GM21717 (cell line): ENCODE results near the gene PJVK.
"Not testable (repeated sequence)": the region's sequence is repeated elsewhere in the genome, so short reads cannot be mapped to it uniquely, and the experiment has no call there.

Experiments used
- ATAC-seq: cut with Tn5 transposase; IDR thresholded peaks from one replicate; pipeline ENCODE4 v1.9.1; 2021; ENCODE audit warnings: mild to moderate bottlenecking, moderate library complexity; ENCODE audit not compliant: unreplicated experiment

Gene PJVK

DNA sequence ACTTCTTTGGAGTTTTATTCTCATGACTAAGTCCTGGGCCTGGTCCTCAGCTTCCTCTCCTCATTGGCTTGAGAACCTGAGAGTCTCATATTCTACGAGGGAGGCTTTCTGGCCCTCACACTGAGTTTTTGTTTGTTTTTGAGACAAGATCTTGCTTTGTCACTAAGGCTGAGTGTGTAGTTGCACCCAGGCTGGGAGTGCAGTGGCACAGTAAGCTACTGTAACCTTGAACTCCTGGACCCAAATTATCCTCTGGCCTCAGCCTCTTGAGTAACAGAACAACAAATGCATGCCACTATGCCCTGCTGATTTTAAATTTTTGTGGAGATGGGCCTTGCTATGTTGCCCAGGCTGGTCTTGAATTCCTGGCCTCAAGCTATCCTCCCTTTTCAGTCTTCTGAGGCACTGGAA, 22.8 kb upstream of the PJVK start:
- no peak for ATAC-seq

DNA sequence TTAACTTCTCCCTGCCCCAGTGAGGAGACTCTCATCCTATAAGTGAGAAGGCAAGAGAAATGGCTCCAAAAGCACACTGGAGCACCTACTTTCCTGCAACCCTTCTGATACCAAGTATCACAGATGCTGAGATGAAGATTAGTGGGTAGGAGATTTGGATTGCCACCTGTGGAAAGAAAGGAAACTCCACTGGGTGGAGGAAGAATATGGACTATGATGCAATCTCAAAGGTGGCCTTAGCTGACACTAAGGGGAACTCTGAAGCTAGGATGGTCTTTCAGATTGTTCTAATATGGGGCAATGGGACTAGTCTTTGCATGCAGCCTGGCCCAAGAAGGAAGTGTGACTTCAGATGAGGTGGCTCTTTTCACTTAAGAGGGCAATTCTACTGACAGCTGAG, 21.8 kb upstream of the PJVK start:
- ATAC-seq = no peak

- no peak for ATAC-seq
These were observed 14.5 kb upstream of the PJVK start for GRCh38 chr2:178436662-178437061.

DNA sequence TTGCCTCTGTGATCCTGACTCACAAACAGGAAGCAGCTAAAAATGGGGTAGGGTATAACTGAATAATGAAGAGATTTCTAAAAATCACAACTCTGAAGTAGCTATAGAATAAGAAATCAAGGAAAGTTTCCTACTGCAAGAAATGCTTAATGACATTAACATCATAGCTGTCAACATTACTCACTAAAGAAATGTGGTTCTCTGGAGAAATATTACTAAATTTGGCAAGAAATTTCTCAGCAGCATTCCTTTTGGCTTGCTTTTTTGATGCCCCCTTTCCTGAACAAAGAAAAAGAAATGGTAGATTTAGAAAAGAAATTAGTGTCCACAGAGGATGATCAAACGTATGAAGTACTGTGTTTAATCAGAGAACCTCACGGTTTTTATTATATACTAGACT, 9.8 kb upstream of the PJVK start:
- no peak for ATAC-seq

- no peak for ATAC-seq
These were observed 2.1 kb upstream of the PJVK start for GRCh38 chr2:178448968-178449661.

- peak; percentile 16 for ATAC-seq
These were observed 1.3 kb upstream of the PJVK start for GRCh38 chr2:178449700-178450523.

GRCh38 chr2:178450524-178450773, 729 bp upstream of the PJVK start:
- ATAC-seq = peak; percentile 55

- no peak for ATAC-seq
These were observed 1.2 kb downstream of the PJVK start for GRCh38 chr2:178452334-178452733.

DNA sequence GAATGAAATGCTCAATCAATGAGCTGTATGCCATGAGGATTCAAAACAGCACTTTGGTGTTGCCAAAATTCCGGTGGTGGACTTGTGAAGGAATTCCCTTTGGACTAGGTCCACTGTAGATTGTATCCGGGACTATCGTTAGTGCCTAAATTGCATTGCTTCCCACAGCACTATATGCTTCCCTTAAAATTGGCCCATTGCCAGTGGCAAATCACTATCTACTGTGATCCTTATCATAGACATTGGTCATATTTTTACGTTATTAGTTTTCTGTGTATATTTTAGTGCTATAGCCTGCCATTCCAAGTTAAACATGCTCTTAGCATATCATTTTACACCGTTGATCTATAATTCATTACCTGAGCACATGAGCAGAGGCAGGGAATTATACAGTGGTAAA, 1.7 kb downstream of the PJVK start:
- ATAC-seq = no peak

DNA sequence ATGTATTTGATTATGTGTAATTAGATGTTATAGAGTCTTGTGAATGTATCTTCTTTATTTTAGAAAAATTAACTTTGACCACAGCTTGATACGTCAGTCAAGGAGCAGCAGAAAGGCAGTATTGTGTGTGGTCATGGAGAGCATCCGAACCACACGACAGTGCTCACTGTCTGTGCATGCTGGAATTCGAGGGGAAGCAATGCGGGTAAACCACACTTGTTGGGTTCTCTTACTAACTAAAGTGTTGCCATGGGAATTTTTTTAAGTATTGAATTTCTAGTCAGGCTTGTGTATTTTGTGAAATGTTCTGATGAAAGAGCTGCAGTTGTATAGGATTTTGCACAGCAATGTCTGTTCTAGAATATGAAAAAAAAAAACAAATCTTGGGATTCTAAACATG, 4.8 kb downstream of the PJVK start:
- no peak for ATAC-seq

DNA sequence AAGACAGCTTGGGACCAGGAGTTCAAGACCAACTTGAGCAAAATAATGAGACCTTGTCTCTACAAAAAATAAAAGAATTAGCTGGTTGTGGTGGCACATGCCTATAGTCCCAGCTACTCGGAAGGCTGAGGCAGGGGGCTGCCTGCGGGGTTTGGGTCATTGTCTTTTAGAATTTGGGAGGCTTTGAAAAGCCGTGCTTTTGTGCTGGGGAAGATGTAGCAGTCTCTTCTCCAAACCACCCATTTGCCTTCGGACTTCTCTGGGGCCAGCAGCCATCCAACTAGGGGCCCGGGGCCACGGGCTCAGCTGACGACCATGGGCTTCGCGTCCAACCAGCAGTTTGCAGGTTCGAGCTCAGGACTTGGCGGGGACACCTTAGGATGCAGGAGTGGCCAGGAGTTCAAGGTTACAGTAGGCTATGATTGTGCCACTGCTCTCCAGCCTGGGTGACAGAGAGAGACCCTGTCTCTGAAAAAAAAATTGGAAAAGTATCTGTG, 6.3 kb downstream of the PJVK start:
- no peak for ATAC-seq

DNA sequence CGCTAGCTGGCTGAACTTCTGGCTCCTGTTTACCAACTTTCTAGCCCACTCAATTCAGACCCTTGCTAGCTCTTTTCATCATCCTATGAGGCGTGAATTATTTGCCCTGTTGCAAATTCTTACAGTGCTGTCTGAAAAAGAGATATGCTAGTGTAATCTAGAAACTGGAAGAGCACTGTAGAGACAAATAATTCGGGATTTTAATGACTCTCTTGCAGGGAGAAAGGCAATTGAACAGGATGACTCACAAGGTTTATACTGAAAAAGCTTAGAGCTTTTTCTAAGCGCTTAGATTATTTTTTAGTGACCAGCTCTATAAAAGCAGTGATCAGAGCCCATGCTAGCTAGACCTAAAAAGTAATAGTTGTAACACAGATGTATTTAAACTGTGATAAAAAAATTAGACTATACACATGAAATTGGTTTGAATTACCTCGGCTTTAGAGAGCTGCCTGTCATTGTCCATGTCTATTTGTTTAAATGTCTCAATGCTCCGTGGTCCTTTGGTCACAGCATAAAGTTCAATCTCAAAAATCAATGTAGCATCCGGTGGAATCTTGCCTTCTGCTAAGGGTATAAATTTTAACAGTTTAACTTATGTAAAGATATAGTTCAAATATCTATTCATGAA, 18.2 kb downstream of the PJVK start:
- ATAC-seq = no peak

- ATAC-seq = not testable (repeated sequence)
These were observed 20.1 kb downstream of the PJVK start for GRCh38 chr2:178471313-178471712.

- ATAC-seq = no peak
These were observed 22.2 kb downstream of the PJVK start for GRCh38 chr2:178473373-178473772.

- ATAC-seq = no peak
These were observed 22.8 kb downstream of the PJVK start for GRCh38 chr2:178473931-178474330.

DNA sequence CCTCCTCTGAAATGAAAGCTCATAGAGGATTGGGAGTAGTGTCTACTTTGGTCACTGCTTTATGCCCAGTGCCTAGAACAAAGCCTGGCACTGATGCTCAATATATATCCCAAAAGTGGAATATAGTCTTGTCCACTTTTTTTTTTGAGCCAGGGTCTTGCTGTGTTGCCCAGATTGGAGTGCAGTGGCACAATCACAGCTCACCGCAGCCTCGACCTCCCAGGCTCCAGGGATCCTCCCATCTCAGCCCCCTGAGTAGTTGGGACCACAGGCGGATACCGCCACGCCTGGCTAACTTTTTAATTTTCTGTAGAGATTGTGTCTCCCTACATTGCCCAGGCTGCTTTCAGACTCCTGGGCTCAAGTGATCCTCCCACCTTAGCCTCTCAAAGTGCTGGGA, 23.4 kb downstream of the PJVK start:
- no peak for ATAC-seq

- ATAC-seq = no peak
These were observed 25.3 kb downstream of the PJVK start for GRCh38 chr2:178476477-178476876.

DNA sequence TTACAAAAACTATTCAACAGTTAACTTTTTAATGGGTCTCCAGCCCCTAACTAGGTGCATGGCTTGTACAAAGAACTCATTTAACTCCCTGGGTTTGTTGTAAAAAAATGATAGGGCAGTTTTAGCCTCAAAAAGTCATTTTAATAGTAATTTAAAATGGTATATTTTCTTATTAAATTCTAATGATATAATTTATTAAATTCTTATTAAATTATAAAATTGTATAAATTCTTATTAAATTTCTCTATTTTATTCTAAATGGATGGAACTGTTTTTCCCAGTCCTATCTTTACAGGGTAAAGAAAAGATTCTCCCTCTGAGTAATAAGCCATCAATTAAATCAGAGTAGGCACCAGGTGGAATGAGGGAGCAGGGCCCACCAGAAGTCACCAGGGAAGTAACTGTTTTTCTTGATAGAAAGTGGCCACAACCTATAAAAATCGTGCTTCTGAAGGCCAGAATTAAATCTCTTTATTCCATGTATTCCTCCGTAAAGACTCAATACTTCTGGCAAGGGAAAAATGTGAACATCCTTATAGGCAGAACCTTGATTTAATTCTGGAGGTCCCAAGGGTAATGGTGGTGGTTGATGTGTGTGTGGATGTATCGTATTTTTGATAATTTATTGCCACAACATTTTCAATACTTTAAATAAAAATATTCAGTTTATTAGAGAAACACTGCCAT, 26.4 kb downstream of the PJVK start:
- no peak for ATAC-seq

GRCh38 chr2:178478130-178478438, 26.9 kb downstream of the PJVK start:
- no peak for ATAC-seq

- ATAC-seq = peak; percentile 50
These were observed 27.5 kb downstream of the PJVK start, which contains the start of gene FKBP7 for GRCh38 chr2:178478439-178479274. TSS of gene FKBP7 (minus strand) at chr2:178478600. CDS start at chr2:178478499, 101 bp downstream.

DNA sequence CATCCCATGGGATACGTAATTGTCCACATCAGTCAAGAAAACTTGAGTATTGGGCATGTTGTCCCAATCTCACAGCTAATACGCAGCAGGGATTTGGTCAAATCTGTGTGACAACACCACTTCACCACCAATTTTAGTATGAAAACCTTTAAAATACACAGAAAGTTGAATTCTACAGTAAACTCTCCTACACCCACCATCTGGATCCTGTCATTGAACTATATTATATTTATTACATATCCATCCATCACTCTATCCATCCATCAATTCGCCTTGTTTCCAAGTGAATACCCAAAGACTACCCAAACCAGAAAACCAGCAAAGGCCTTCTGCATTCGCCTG, 28.1 kb downstream of the PJVK start:
- ATAC-seq = no peak
